Measurements from ENCODE around the gene CREBBP.

DNA sequence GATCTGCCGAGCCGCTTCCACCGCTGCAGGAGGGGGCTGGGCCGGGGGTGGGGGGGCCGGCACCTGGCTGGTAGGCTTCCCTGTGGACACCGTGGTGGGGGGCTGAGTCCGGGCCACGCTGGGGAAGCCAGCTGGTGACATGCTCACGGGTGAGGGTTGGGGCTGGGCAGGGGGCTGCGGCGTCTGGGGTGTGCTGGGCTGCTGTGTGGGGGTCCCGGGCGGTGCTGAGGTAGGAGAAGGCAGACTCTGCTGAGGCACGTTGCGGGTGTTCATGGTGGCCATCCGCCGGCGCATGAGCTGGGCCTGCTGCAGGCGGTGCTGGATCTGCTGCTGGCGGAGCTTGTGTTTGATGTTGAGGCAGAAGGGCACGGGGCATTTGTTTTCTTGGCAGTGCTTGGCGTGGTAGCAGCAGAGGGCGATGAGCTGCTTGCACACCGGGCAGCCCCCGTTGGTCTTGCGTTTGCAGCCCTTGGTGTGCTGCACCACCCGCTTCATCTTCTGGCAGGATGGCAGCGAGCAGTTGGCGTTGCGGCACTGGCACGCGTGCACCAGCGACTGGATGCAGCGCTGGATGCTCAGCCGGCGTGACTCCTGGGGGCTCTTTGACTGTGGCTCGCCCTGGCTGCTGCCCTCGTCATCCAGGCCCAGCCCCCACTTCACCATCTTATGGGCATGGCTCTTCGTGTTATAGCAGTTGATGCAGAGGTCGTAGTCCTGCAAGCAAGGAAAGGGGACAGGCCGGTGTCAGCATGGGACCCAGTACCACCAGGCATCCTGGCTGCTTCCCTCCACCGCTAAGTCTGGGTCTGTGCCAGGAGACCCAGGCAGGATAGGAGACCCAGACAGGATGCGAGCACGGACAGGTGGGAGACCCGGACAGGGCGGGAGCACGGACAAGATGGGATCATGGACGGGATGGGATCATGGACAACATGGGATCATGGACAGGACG is 151.1 kb downstream of the CREBBP start:
- TF ChIP-seq EP300 (IDR thresholded peaks at IDR 0.05; ENCODE audit: borderline replicate concordance) (no peak), RAD21 (IDR thresholded peaks at IDR 0.05; ENCODE audit: low read depth) (no peak), FOXM1 (IDR thresholded peaks at IDR 0.05; ENCODE audit: borderline replicate concordance, low read depth) (no peak), TAF1 (IDR thresholded peaks at IDR 0.05; ENCODE audit: low read depth) (no peak), TCF12 (IDR thresholded peaks at IDR 0.05; ENCODE audit: low read depth) (no peak), CEBPB (IDR thresholded peaks at IDR 0.05) (no peak)
- TF ChIP-seq, protein P1, sequence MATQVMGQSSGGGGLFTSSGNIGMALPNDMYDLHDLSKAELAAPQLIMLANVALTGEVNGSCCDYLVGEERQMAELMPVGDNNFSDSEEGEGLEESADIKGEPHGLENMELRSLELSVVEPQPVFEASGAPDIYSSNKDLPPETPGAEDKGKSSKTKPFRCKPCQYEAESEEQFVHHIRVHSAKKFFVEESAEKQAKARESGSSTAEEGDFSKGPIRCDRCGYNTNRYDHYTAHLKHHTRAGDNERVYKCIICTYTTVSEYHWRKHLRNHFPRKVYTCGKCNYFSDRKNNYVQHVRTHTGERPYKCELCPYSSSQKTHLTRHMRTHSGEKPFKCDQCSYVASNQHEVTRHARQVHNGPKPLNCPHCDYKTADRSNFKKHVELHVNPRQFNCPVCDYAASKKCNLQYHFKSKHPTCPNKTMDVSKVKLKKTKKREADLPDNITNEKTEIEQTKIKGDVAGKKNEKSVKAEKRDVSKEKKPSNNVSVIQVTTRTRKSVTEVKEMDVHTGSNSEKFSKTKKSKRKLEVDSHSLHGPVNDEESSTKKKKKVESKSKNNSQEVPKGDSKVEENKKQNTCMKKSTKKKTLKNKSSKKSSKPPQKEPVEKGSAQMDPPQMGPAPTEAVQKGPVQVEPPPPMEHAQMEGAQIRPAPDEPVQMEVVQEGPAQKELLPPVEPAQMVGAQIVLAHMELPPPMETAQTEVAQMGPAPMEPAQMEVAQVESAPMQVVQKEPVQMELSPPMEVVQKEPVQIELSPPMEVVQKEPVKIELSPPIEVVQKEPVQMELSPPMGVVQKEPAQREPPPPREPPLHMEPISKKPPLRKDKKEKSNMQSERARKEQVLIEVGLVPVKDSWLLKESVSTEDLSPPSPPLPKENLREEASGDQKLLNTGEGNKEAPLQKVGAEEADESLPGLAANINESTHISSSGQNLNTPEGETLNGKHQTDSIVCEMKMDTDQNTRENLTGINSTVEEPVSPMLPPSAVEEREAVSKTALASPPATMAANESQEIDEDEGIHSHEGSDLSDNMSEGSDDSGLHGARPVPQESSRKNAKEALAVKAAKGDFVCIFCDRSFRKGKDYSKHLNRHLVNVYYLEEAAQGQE (IDR thresholded peaks at IDR 0.05; ENCODE audit: low read depth), result no peak

Data from Ishikawa (cell line).